Activated CD8-positive, alpha-beta memory T cell treated with anti-CD3 and anti-CD28 coated beads, Interleukin-2, amount 50 U/mL, for 24 hours (primary cell): ENCODE measurements around the gene EEF1AKMT2.
"Not testable (repeated sequence)": the region's sequence is repeated elsewhere in the genome, so short reads cannot be mapped to it uniquely, and the experiment has no call there.

ENCODE experiments used
- DNase-seq: peaks from one replicate; pipeline ENCODE4 v3.0.0-alpha.2; 2020; ENCODE audit errors: extremely low read depth

Gene EEF1AKMT2

GRCh38 chr10:124755581-124755980, 36.1 kb downstream of the EEF1AKMT2 start:
- no peak for DNase-seq

GRCh38 chr10:124754227-124754626, 37.5 kb downstream of the EEF1AKMT2 start:
- DNase-seq, result no peak

DNA sequence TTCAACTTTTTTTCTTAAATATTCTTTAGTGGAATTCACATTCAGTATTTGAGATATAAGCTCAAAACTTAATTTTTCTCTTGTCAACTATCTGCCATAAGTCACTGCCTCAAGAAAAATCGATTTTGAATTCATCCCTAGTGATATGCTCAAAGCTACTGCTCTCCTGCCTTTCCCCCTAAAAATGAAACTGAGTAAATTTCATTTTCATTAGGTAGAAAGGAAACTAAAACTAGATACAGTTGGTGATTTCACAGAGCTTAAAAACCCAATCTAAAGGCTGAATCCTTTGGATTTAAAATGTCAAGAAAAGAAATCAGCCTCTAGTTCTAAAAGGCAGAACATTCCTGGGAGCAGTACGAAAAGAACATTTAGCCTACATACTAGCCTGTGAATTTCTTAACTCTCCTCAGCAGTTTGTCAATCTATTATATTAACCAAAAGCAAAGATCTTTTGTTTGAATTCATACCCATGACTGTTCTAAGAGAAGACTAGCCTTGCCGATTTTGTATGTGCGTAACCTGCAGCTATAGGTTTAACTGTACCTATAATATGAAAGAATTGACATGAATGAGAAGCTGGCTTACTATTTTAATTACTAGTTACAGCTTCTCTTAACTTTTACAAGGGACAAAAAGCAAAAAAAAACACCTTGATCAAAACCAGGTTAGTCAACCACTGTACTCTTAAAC, 42.6 kb downstream of the EEF1AKMT2 start:
- DNase-seq, result no peak

DNA sequence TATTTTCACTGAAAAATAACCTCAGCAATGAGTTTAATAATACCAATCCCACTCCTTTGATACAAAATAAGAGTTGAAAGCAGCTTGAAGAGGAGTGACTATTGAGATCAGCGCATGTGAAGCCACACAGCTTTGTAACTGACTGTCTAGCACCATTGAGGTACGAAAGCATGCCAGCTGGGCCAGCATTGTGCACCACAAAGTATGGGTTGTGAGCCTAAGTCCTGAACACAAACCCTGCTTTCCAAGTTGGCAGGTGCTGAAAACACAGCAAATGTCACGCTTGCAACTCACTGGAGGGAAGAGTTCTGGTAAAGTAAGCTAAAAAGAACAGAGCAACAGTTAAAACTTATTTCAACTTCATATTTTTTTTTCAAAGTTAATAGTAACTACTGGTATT, 43.5 kb downstream of the EEF1AKMT2 start:
- DNase-seq, result no peak

GRCh38 chr10:124747745-124748144, 43.9 kb downstream of the EEF1AKMT2 start:
- no peak for DNase-seq

- no peak for DNase-seq
Measured at GRCh38 chr10:124746992-124747391, 44.7 kb downstream of the EEF1AKMT2 start.

DNA sequence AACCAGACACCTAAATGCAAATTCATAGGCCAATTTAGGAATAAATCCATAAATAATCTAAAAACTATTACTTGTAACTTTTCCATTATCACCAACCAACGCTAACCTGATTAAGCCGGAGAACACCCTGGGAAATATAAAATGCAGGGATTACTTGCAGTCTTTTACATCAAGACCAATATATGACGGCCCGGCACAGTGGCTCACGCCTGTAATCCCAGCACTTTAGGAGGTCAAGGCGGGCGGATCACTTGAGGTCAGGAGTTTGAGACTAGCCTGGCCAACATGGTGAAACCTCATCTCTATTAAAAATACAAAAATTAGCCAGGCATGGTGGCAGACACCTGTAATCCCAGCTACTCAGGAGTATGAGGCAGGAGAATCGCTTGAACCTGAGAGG, 45.2 kb downstream of the EEF1AKMT2 start:
- not testable (repeated sequence) for DNase-seq

DNA sequence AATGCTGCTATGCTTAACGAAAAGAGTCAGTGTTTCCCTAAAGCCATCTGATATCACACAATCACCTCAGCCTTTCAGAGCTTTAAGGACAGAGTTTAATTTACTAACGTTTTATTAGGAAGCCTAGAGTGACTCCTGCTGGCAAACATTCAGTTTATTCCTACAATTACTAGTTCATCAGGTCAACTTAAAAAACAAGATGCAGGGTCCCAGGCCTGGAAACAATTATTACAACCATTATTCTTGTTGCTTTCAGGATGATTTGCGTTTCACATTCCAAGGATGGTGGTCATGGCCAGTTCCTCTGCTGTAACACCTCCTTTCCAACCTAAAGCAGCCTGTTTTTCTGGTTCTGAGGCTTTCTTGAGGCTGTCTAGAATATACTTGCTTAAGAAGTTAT, 46.0 kb downstream of the EEF1AKMT2 start:
- DNase-seq, result no peak

DNA sequence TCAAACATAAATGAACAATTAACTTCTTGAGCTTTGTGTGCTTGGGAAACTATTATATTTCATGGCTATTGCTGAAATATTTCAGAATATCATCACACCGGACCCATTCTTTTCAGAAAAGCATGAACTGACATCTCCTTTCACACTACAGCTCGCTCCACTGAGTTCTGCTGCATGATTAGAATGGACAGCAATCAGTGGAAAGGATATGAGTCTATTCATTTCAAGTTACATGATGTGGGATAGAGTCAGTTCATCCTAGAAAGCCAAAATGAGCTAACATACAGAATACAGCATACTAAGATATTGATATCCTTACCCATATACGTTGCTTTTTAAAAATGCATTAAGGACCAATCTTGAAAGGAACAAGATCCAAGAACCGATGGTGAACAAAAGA, 46.4 kb downstream of the EEF1AKMT2 start:
- no peak for DNase-seq

DNA sequence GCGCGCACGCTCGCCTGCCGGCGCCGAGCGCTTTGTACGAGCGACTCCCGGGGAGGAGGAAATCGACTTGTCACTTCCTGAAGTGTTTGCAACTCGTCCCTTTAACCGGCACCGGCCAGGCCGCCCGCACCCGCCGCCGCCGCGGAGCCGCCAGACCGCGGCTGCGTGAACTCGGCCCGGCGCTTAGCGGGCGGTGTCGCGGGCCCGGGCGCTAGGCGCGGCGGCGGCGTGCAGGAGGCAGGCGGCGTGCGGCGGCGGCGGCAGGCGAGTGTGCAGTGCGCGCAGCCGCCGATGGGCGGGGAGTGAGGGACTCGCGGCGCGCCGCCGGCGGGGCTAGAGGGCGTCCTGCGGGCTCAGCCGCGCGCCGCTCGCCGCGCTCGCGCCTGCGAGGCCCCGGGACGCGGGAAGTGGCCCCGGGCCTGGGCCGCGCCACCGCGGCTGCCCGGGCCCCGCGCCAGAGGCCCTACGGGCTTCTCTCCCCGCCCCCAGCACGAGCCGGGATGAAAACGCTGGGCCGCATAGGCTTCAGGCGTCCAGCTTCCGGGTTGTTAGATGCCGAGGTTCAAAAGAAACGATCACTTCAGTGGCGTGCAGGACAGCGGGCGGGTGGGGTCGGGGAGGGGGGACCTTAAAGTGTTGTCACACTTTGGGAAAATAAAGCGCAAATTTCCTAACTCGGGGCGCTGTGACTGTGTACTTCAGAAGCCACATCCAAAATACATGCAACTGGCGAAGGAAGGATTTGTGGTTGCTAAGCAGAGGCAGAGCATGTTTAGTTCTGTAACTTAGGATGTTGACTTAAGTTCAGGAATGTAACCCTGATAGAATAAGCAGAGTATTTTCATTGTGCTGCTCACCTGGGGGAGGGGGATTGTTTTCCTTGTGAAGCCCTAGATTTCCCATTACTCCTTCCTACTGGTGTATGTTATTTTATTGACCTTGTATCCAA, 47.3 kb downstream of the EEF1AKMT2 start, which contains the start of gene FAM53B:
Gene FAM53B, minus strand, starts transcription at position 277 of the 949 bp plus-strand sequence. CDS start 37,665 bp downstream, outside the sequence.
- DNase-seq, result no peak

DNA sequence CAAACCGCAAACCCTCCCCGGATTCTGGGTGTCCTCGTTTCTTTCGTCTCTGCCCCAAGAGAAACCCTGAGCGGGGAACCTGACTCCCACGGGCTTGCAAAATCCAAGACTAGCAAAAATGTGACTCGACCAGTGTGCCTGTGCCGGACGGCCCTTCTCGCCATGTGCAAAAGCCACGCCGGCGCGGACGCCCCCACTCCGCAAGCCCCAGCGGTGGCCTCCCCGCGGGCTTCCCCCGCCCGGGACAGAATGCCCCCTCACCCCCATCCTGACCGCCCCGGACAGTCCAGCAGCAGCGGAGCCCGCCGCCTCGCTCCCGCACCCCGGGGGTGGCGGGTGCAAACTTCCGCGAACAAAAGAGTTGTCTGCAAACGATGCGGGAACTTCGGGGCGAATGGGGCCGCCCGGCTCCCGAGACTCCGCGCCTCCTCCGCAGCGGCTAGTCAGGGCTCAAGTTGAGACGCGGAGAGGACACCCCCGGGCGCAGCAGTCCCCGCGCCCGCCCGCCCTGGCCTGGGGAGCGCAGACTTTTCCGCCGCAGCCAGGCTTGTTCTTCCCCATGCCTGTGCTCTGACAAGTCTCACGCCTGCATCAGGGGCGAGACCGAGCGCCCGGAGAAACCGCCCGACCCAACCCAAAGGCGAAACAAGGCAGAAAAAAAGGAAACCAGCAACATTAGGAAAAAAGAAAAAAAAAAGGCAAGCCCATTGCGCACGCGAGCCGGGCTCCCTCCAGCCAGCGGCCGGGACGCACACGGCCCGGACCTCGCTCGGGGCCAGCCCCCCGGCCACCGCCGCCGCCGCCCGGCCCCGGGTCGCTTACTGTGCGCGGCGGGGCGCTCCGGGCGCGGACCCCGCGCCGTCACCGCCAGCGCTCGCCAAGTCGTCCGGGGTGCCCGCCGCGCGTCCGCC, 48.2 kb downstream of the EEF1AKMT2 start:
- no peak for DNase-seq

GRCh38 chr10:124742413-124743190, 49.1 kb downstream of the EEF1AKMT2 start:
- no peak for DNase-seq

- DNase-seq, result no peak
Measured at GRCh38 chr10:124741922-124742412, 49.7 kb downstream of the EEF1AKMT2 start.

DNA sequence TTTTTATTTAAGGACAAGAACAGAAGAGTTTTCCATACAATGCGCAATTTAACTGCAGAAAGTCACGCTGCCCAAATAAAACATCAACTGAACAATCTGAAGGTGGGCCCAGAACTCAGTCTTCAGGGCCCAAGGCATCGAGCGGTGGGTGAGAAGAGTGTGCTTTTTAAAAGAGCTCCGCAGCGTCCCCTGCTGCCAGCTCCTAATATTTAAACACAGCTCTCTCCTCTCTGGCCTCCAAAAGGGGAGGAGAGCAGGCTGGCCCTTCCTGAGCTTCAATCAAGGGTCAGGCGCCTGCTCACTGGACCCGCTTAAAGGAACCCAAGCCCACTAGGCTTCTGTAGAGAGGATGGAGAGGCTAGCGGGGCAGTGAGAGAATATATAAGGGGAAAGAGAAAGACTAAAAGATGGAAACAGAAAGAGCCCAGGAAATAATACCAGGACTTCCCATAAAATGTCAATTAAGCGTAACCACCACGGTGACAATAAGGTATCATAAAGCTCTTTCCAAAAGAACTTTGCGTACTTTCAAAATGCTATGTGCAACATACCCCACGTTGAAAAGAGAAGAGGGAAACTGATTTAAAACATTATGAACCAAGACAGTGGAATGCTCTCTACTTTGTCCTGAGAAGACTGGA, 50.3 kb downstream of the EEF1AKMT2 start:
- DNase-seq, result peak; percentile 47

DNA sequence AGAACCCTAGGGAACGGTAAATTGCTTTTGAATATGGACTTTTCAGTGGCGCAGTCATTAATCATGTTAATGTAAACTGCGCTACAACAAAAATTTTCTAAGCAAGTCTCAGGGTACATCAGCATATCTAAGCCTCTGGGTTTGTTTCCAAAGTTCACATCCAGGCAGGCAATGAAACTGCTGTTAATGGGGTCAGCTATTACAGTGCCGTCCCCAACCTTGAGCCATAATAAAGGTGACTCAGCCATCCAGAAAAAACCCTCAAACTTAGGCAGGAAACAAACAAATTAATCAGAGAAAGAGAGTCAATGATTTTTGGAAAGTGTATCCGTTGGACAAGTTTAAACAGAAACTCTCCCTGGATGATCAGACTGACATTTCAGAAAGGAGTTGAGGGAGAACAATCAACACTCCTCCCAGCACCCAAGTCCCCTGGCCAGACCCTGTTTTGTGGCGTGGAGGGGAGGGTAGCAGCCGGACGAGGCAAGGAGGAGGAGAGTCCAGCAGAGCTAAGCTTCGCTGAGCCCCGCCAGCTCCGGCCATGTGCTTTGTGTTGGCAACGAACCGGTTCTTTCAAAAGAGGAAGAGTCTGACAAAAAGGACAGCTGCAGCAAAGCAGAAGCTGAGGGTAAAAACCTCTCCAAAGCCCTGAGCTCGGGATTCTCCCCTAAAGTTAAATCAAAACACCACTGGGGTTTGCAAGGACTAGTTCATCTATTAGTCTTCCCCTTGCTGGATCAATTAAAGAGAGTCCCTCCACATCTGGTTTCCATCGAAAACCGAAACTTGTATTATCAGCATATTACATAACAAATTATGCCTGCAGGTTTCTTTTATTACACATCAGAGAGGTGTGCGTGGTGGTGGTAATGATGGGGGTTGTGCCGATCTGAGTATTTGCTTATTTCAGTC, 51.1 kb downstream of the EEF1AKMT2 start:
- DNase-seq, result no peak

- no peak for DNase-seq
Measured at GRCh38 chr10:124739986-124740368, 51.7 kb downstream of the EEF1AKMT2 start.

DNA sequence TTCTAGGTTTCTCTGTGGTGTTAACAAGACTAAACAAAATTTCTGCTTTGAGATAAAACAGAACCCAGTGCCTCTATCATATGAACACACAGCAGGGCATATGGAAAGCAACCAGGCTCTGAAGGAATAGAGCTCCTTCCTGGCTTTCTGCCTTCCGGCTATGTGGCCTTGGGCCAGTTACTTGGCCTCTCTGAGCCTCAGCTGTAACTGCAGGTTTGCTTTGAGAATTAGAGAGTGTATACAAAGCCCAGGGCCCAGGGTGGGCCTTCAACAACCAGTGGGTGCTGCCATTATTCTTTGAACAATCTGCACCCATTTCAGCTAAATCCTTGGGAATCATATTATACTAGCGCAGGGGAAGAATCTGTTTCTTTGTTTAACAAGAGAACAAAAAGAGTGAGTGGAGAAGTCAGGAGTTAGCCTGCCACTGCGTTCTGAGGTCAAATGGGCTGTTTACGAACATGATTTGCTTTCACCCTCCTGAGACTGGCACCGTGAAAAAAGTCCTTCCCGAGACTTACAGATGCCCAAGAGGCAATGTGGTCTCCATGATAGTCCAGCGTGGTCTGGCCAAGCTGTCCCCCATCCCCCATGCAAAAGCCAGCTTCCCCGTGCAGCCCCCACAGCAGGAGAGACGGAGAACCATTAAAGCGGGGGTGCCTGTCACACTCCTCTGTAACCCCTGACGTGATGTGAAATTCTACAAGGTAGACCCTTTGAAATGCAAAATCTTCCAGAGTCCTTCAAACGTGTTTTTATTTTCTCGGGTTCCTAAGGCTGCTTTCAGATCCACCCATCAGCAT, 52.4 kb downstream of the EEF1AKMT2 start:
- DNase-seq, result no peak

GRCh38 chr10:124738441-124738840, 53.2 kb downstream of the EEF1AKMT2 start:
- DNase-seq, result no peak
